B cell (primary cell): ENCODE results near the gene MS4A1. TPM values are rescaled to one million over a fixed set of nuclear protein-coding genes. Genes with fewer than 3 reads are reported as not detected.

ENCODE experiments used
- ATAC-seq: fragments of 200-7000 bp; cut with Tn5 transposase; one replicate; pipeline ENCODE4 v1.10.0; 2021; ENCODE audit warnings: low read depth, mild to moderate bottlenecking, moderate number of reproducible peaks, moderate library complexity
- CTCF ChIA-PET: fragments of 350-600 bp; sonication (Branson Sonifier 250); formaldehyde crosslinking; loops from one replicate; lab custom pipeline; 2021; ENCODE audit warnings: antibody characterized with exemption, inconsistent platforms; lab: Charles Lee
- POLR2A ChIA-PET: fragments of 350-600 bp; sonication (Branson Sonifier 250); formaldehyde crosslinking; loops from one replicate; lab custom pipeline; 2021; ENCODE audit warnings: antibody characterized with exemption; lab: Charles Lee
- DNase-seq: peaks from one replicate; pipeline ENCODE4 v3.0.0; 2013
- H2AFZ ChIP-seq: 2 replicates; pipeline ENCODE4 v1.6.1; 2012; ENCODE audit warnings: mild to moderate bottlenecking, low read depth, low read length; ENCODE audit not compliant: insufficient read depth, poor library complexity, severe bottlenecking
- H3K27ac ChIP-seq, 2 donors: 1 replicate in 1 of 2; 2 replicates in 1 of 2; pipeline ENCODE4 v1.5.1; 2012 to 2013; ENCODE audit warnings: low read length in 2 of 2, mild to moderate bottlenecking in 2 of 2, moderate library complexity in 1 of 2
- H3K27me3 ChIP-seq, 4 experiments: fragments of 200-600 bp in 1 of 4; sonication (generic) in 1 of 4; replicated peaks in 1 of 4; 1 replicate in 2 of 4; 2 replicates in 2 of 4; pipeline versions ENCODE4 v1.6.1 to v1.7.0; 2013 to 2016; ENCODE audit warnings: low read length in 3 of 4, mild to moderate bottlenecking in 2 of 4, mixed read lengths in 1 of 4, moderate library complexity in 1 of 4; ENCODE audit not compliant: insufficient read depth in 4 of 4, control insufficient read depth in 3 of 4; ENCODE audit errors: control extremely low read depth in 1 of 4
- H3K36me3 ChIP-seq, 2 experiments: replicated peaks in 1 of 2; 1 replicate in 1 of 2; 2 replicates in 1 of 2; pipeline versions ENCODE4 v1.6.1 to v1.7.1; 2013; ENCODE audit warnings: low read length in 1 of 2; ENCODE audit not compliant: insufficient read depth in 2 of 2, control insufficient read depth in 1 of 2; ENCODE audit errors: control extremely low read depth in 1 of 2, extremely low read depth in 1 of 2
- H3K4me1 ChIP-seq, 2 donors: fragments of 200-600 bp in 1 of 2; sonication (generic) in 1 of 2; 1 replicate in 1 of 2; 2 replicates in 1 of 2; pipeline versions ENCODE4 v1.5.1 to v1.6.1; 2013 to 2017; ENCODE audit warnings: low read length in 2 of 2; ENCODE audit not compliant: control insufficient read depth in 2 of 2, insufficient read depth in 2 of 2
- H3K4me2 ChIP-seq: replicated peaks from 2 replicates; pipeline ENCODE3; 2012; ENCODE audit warnings: mild to moderate bottlenecking, low read depth, low read length; ENCODE audit not compliant: poor library complexity, severe bottlenecking
- H3K4me3 ChIP-seq, 5 experiments: fragments of 200-600 bp in 1 of 5; sonication (generic) in 1 of 5; 1 replicate in 3 of 5; 2 replicates in 2 of 5; pipeline versions ENCODE4 v1.5.1 to v1.7.0; 2011 to 2016; ENCODE audit warnings: low read length in 4 of 5, mild to moderate bottlenecking in 4 of 5, low read depth in 2 of 5, control low read depth in 1 of 5, moderate library complexity in 1 of 5; ENCODE audit not compliant: insufficient read depth in 1 of 5; ENCODE audit errors: control extremely low read depth in 1 of 5, extremely low read depth in 1 of 5
- H3K79me2 ChIP-seq: fragments of 200-600 bp; sonication (generic); one replicate; pipeline ENCODE4 v1.6.0; 2016; ENCODE audit warnings: low read length; ENCODE audit not compliant: control insufficient read depth, insufficient read depth
- H3K9ac ChIP-seq: fragments of 200-600 bp; sonication (generic); 2 replicates; pipeline ENCODE4 v1.6.1; 2017; ENCODE audit warnings: mild to moderate bottlenecking, low read length, moderate library complexity
- H3K9me3 ChIP-seq, 3 donors: one replicate each; pipeline versions ENCODE4 v1.6.1 to v1.7.1; 2013; ENCODE audit warnings: low read length in 2 of 3; ENCODE audit not compliant: control insufficient read depth in 2 of 3, insufficient read depth in 1 of 3; ENCODE audit errors: control extremely low read depth in 1 of 3
- H4K20me1 ChIP-seq: 2 replicates; pipeline ENCODE4 v1.6.0; 2012; ENCODE audit warnings: mild to moderate bottlenecking, low read length; ENCODE audit not compliant: insufficient read depth, control insufficient read depth, poor library complexity, severe bottlenecking
- H3K27ac Mint-ChIP-seq: one replicate; pipeline ENCODE4 v1.8.0; 2021; ENCODE audit warnings: mixed read lengths
- H3K27me3 Mint-ChIP-seq: one replicate; pipeline ENCODE4 v1.8.0; 2021; ENCODE audit warnings: mixed read lengths
- H3K4me1 Mint-ChIP-seq: one replicate; pipeline ENCODE4 v1.8.0; 2021; ENCODE audit warnings: mixed read lengths
- H3K4me3 Mint-ChIP-seq: one replicate; pipeline ENCODE4 v1.8.0; 2021; ENCODE audit warnings: mixed read lengths
- H3K9me3 Mint-ChIP-seq: one replicate; pipeline ENCODE4 v1.8.0; 2022; ENCODE audit warnings: mixed read lengths; ENCODE audit not compliant: insufficient read depth
- EZH2 ChIP-seq: IDR thresholded peaks from 2 replicates; pipeline ENCODE4 v1.6.1; 2012; ENCODE audit warnings: borderline replicate concordance, low read depth, mild to moderate bottlenecking, moderate library complexity, low read length; ENCODE audit not compliant: insufficient read depth, poor library complexity, severe bottlenecking
- WGBS: methylation state at CpG from one replicate; pipeline ENCODE4 v1.1.5; 2013; ENCODE audit warnings: missing lambda C conversion rate; ENCODE audit not compliant: insufficient coverage; 5-methylcytosine and 5-hydroxymethylcytosine counted together
- intact Hi-C: fragments of 100-400 bp; cut with micrococcal nuclease; formaldehyde crosslinking; loops from one replicate; pipeline ENCODE4 v1.10.0; 2022
- polyA plus RNA-seq: library from polyadenylated mRNA; depleted of rRNA; stranded (reverse); fragments of >200 nt; gene quantifications from 2 replicates; pipeline ENCODE4 v1.2.3, GENCODE V29; 2012
- total RNA-seq, 2 donors: library from RNA; stranded (reverse); fragments of 120-200 nt in 1 of 2; gene quantifications; 1 replicate in 1 of 2; 2 replicates in 1 of 2; pipeline versions ENCODE4 v1.2.3 to v1.2.4, GENCODE V29; 2013 to 2022
- TF ChIP-seq, protein P1 (sequence below): fragments of 200-600 bp; IDR thresholded peaks from one replicate; pipeline ENCODE4 v1.8.0; 2022; ENCODE audit warnings: antibody characterized with exemption, mild to moderate bottlenecking

MS4A1 gene
- total and polyA plus RNA-seq, 2 donors (not counting 1 experiment from before 2014, with no cell fraction given): 1,202 to 5,160 TPM

- no peaks in the 10 kb centered on the region for H3K9me3 Mint-ChIP-seq
- Histone ChIP-seq H3K36me3 (peaks cover 3 to 76% of the 10 kb centered on the region in 2 experiments), H2AFZ (no peak overlapping the region), H3K27ac (peak overlapping the region; percentile 51 to 93), H3K9ac (peak overlapping the region; percentile 81), H4K20me1 (peaks cover 65% of the 10 kb centered on the region), H3K4me1 (peaks cover 64 to 67% of the 10 kb centered on the region in 2 donors), H3K27me3 (no peaks in the 10 kb centered on the region), H3K9me3 (no peaks in the 10 kb centered on the region), H3K4me3 (peak overlapping the region; percentile 63 to 96 (median 74)), H3K4me2 (peak overlapping the region; percentile 75), H3K79me2 (peaks cover 86% of the 10 kb centered on the region)
- H3K4me3 Mint-ChIP-seq: peak overlapping the region; percentile 90
- no peak for ATAC-seq
- intact Hi-C loops: loop anchor here (1.0 to 10.0 kb wide), 3 partner anchors 10 to 635 kb away; partner anchors contain the start of gene TMEM109
- H3K27ac Mint-ChIP-seq: peak overlapping the region; percentile 92
- CTCF ChIA-PET: interaction anchor here (0.7 to 7.7 kb wide), 17 partner anchors 9 to 195 kb away, joined by 3 to 257 read pairs (median 6); no protein-coding TSS in a partner anchor
- POLR2A ChIA-PET: interaction anchor here (0.7 to 2.5 kb wide), 8 partner anchors 12 to 96 kb away, joined by 3 to 10 read pairs (median 6); partner anchors contain the start of gene MS4A14
- H3K27me3 Mint-ChIP-seq: no peaks in the 10 kb centered on the region
- no CpG with 5 or more reads among the region's 1 CpG for WGBS
- peak; percentile 54 for DNase-seq
- H3K4me1 Mint-ChIP-seq: peaks cover 82% of the 10 kb centered on the region
- TF ChIP-seq, protein P1, sequence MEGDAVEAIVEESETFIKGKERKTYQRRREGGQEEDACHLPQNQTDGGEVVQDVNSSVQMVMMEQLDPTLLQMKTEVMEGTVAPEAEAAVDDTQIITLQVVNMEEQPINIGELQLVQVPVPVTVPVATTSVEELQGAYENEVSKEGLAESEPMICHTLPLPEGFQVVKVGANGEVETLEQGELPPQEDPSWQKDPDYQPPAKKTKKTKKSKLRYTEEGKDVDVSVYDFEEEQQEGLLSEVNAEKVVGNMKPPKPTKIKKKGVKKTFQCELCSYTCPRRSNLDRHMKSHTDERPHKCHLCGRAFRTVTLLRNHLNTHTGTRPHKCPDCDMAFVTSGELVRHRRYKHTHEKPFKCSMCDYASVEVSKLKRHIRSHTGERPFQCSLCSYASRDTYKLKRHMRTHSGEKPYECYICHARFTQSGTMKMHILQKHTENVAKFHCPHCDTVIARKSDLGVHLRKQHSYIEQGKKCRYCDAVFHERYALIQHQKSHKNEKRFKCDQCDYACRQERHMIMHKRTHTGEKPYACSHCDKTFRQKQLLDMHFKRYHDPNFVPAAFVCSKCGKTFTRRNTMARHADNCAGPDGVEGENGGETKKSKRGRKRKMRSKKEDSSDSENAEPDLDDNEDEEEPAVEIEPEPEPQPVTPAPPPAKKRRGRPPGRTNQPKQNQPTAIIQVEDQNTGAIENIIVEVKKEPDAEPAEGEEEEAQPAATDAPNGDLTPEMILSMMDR: no peak
- TF ChIP-seq EZH2: no peak
Observed at GRCh38 chr11:60459345-60459744, 3.7 kb downstream of the MS4A1 start.

DNA sequence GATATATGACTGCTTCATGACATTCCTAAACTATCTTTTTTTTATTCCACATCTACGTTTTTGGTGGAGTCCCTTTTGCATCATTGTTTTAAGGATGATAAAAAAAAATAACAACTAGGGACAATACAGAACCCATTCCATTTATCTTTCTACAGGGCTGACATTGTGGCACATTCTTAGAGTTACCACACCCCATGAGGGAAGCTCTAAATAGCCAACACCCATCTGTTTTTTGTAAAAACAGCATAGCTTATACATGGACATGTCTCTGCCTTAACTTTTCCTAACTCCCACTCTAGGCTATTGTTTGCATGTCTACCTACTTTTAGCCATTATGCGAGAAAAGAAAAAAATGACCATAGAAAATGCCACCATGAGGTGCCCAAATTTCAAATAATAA lies 13.2 kb downstream of the MS4A1 start:
- peak overlapping the region in 1 of 2 donors; percentile 93 for H3K27ac ChIP-seq
- no peak overlapping the region for H3K4me3 Mint-ChIP-seq
- H3K9ac ChIP-seq: no peak overlapping the region
- H4K20me1 ChIP-seq: peaks cover 25% of the 10 kb centered on the region
- no peaks in the 10 kb centered on the region for H3K27me3 Mint-ChIP-seq
- DNase-seq (no peak), ATAC-seq (no peak)
- H3K4me3 ChIP-seq: no peak overlapping the region
- ChIA-PET CTCF (interaction anchor here (1.1 to 5.1 kb wide), 6 partner anchors 9 to 106 kb away, joined by 3 to 40 read pairs (median 4); no protein-coding TSS in a partner anchor), POLR2A (interaction anchor here (1.1 kb wide), 1 partner anchor 8 kb away, joined by 10 read pairs; no protein-coding TSS in a partner anchor)
- H2AFZ ChIP-seq: no peak overlapping the region
- H3K9me3 Mint-ChIP-seq: no peaks in the 10 kb centered on the region
- H3K9me3 ChIP-seq: no peaks in the 10 kb centered on the region
- H3K36me3 ChIP-seq: peaks cover 24 to 70% of the 10 kb centered on the region in 2 experiments
- peaks cover 19 to 33% of the 10 kb centered on the region in 2 donors for H3K4me1 ChIP-seq
- peak overlapping the region; percentile 64 for H3K27ac Mint-ChIP-seq
- peaks cover 74% of the 10 kb centered on the region for H3K4me1 Mint-ChIP-seq
- TF ChIP-seq EZH2: no peak
- TF ChIP-seq, protein P1: no peak
- intact Hi-C loops: loop anchor here (1.0 kb wide), 1 partner anchor 10 kb away; no protein-coding TSS in a partner anchor
- H3K79me2 ChIP-seq: peaks cover 22% of the 10 kb centered on the region
- WGBS: no CpG with 5 or more reads among the region's 2 CpGs
- no peak overlapping the region for H3K4me2 ChIP-seq
- H3K27me3 ChIP-seq: no peaks in the 10 kb centered on the region
